DOHH2 (cell line): Measurements from ENCODE around the gene TMEM184A.
"Not testable (repeated sequence)": the region's sequence is repeated elsewhere in the genome, so short reads cannot be mapped to it uniquely, and the experiment has no call there.

ENCODE experiments used
- H3F3A ChIP-seq: fragments of 200-600 bp; sonication (generic), shearing (Covaris generic); 2 replicates; pipeline ENCODE4 v1.6.0; 2016; ENCODE audit warnings: antibody characterized with exemption, mild to moderate bottlenecking; ENCODE audit not compliant: control insufficient read depth, insufficient read depth
- H3K27ac ChIP-seq: fragments of 200-600 bp; sonication (generic); 2 replicates; pipeline ENCODE4 v1.5.1; 2014; ENCODE audit warnings: low read depth, mild to moderate bottlenecking, low read length, moderate library complexity
- H3K27me3 ChIP-seq: fragments of 200-600 bp; sonication (generic); 2 replicates; pipeline ENCODE4 v1.6.1; 2014; ENCODE audit warnings: mild to moderate bottlenecking, low read length, mixed read lengths; ENCODE audit not compliant: control insufficient read depth
- H3K36me3 ChIP-seq: fragments of 200-600 bp; sonication (generic); 2 replicates; pipeline ENCODE4 v1.6.1; 2014; ENCODE audit warnings: mild to moderate bottlenecking, low read length, moderate library complexity, mixed read lengths; ENCODE audit not compliant: control insufficient read depth
- H3K4me1 ChIP-seq: fragments of 200-600 bp; sonication (generic); 2 replicates; pipeline ENCODE4 v1.6.1; 2014; ENCODE audit warnings: mild to moderate bottlenecking, low read length, mixed read lengths; ENCODE audit not compliant: control insufficient read depth
- H3K4me2 ChIP-seq: fragments of 200-600 bp; sonication (generic); 2 replicates; pipeline ENCODE4 v1.6.0; 2014; ENCODE audit warnings: mild to moderate bottlenecking, low read length, moderate library complexity
- H3K4me3 ChIP-seq: fragments of 200-600 bp; sonication (generic); 2 replicates; pipeline ENCODE4 v1.5.1; 2014; ENCODE audit warnings: mild to moderate bottlenecking, low read length, mixed read lengths
- H3K79me2 ChIP-seq: fragments of 200-600 bp; sonication (generic); 2 replicates; pipeline ENCODE4 v1.6.1; 2014; ENCODE audit warnings: mild to moderate bottlenecking, low read length, mixed read lengths; ENCODE audit not compliant: control insufficient read depth
- H3K9me2 ChIP-seq: fragments of 200-600 bp; sonication (generic); replicated peaks from 2 replicates; pipeline ENCODE4 v1.6.1; 2014; ENCODE audit warnings: mild to moderate bottlenecking, low read length, mixed read lengths; ENCODE audit not compliant: control insufficient read depth
- H3K9me3 ChIP-seq: fragments of 200-600 bp; sonication (generic); 2 replicates; pipeline ENCODE4 v1.6.1; 2014; ENCODE audit warnings: antibody characterized with exemption, low read length, mixed read lengths; ENCODE audit not compliant: control insufficient read depth, insufficient read depth
- H4K20me1 ChIP-seq: fragments of 200-600 bp; sonication (generic); 2 replicates; pipeline ENCODE4 v1.6.0; 2014; ENCODE audit warnings: low read depth, mild to moderate bottlenecking, antibody characterized with exemption, low read length, moderate library complexity; ENCODE audit not compliant: control insufficient read depth, insufficient read depth
- EZH2phosphoT487 ChIP-seq: fragments of 200-600 bp; sonication (generic); IDR thresholded peaks from 2 replicates; pipeline ENCODE4 v1.6.1; 2017; ENCODE audit warnings: borderline replicate concordance, mild to moderate bottlenecking, antibody characterized with exemption, low read length, moderate library complexity, mixed read lengths
- TF ChIP-seq, protein P1 (sequence below): fragments of 200-600 bp; sonication (generic); IDR thresholded peaks from one replicate; pipeline ENCODE4 v1.5.1; 2014; ENCODE audit warnings: antibody characterized with exemption, mild to moderate bottlenecking, low read depth, low read length; ENCODE audit not compliant: poor library complexity, severe bottlenecking

Gene TMEM184A

DNA sequence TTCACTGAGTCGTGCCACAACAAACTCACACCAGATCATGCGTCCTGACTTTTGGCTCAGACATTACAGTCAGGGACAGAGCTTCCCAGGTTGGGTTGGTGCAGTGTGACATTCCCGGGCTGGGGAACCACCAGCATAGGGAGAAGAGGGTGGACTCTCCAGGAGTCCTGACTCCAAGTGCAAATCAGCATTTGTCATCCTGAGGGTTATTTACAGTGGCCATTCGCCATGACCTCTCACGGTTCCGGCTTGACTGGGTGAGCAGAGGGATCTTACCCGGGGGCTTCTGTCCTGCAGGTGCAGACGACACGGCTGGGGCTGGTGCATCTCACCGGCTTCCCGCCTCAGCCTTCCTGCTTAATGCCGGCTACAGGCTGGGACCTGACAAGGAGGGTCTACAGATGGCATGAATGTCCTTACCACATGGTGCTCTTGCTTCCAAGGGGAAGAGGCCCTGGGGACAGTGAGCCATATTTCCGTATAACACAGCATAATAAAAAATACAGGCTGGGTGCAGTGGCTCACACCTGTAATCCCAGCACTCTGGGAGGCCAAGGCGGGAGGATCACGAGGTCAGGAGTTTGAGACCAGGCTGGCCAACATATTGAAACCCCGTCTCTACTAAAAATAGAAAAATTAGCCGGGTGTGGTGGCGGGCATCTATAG, 39.3 kb downstream of the TMEM184A start:
- Histone ChIP-seq H3K4me2 (no peak overlapping the region), H4K20me1 (no peaks in the 10 kb centered on the region), H3K4me3 (no peak overlapping the region), H3K79me2 (no peaks in the 10 kb centered on the region), H3F3A (0 out of 2 replicates have a peak, but pooled peaks cover 2% of the 10 kb centered on the region), H3K9me3 (no peaks in the 10 kb centered on the region), H3K27me3 (no peaks in the 10 kb centered on the region), H3K4me1 (peaks cover 33% of the 10 kb centered on the region), H3K36me3 (no peaks in the 10 kb centered on the region), H3K27ac (no peak overlapping the region), H3K9me2 (no peaks in the 10 kb centered on the region)
- no peak for TF ChIP-seq EZH2phosphoT487

DNA sequence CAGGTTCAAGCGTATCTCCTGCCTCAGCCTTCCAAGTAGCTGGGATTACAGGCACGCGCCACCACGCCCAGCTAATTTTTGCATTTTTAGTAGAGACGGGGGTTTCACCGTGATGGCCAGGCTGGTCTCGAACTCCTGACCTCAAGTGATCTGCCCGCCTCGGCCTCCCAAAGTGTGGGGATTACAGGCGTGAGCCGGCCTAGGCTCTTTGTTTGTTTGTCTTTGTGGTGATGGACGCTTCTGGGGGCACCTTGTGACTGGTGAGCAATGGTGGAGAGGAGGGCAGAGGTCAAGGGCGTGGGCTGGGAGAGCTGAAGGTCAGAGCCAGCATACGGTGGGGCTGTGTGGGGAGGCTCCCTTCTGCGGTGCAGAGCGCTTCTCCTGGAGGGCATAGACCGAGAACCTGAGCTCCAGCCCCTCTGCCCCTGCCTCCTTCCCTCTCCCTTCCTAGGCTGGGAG, 40.5 kb downstream of the TMEM184A start:
- not testable (repeated sequence) for H3K27ac ChIP-seq, H3K36me3 ChIP-seq, H3K27me3 ChIP-seq, H3K4me3 ChIP-seq, H3K9me3 ChIP-seq, H3K4me2 ChIP-seq, H4K20me1 ChIP-seq, H3K79me2 ChIP-seq, H3F3A ChIP-seq, H3K9me2 ChIP-seq
- peaks cover 40% of the 10 kb centered on the region for H3K4me1 ChIP-seq

DNA sequence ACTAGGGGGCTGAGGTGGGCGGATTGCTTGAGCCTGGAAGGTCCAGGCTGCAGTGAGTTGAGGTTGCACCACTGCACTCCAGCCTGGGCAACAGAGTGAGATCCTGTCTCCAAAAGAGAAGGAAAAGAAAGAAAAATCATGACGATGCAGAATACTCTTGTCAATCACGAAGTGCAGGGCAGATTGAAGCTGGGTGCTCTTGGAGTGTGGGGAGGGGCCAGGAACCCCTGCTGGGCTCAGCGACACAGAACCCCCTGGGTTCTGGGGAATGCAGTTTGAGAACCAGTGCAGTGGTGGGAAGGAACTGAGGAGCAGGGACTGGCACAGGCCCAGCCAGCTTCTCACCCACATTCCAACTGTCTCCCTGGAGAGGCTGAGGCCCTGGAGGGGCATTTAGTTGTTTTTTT, 41.0 kb downstream of the TMEM184A start:
- no peaks in the 10 kb centered on the region for H3K36me3 ChIP-seq
- no peak overlapping the region for H3K27ac ChIP-seq
- H3F3A ChIP-seq: peaks cover 2% of the 10 kb centered on the region; the same call in 1 of the 2 replicates
- no peaks in the 10 kb centered on the region for H3K9me2 ChIP-seq
- H3K9me3 ChIP-seq: no peaks in the 10 kb centered on the region
- no peaks in the 10 kb centered on the region for H3K79me2 ChIP-seq
- no peaks in the 10 kb centered on the region for H3K27me3 ChIP-seq
- H3K4me1 ChIP-seq: peaks cover 45% of the 10 kb centered on the region
- no peak overlapping the region for H3K4me3 ChIP-seq
- no peak overlapping the region for H3K4me2 ChIP-seq
- H4K20me1 ChIP-seq: no peaks in the 10 kb centered on the region
- no peak for TF ChIP-seq EZH2phosphoT487
- TF ChIP-seq, protein P1, sequence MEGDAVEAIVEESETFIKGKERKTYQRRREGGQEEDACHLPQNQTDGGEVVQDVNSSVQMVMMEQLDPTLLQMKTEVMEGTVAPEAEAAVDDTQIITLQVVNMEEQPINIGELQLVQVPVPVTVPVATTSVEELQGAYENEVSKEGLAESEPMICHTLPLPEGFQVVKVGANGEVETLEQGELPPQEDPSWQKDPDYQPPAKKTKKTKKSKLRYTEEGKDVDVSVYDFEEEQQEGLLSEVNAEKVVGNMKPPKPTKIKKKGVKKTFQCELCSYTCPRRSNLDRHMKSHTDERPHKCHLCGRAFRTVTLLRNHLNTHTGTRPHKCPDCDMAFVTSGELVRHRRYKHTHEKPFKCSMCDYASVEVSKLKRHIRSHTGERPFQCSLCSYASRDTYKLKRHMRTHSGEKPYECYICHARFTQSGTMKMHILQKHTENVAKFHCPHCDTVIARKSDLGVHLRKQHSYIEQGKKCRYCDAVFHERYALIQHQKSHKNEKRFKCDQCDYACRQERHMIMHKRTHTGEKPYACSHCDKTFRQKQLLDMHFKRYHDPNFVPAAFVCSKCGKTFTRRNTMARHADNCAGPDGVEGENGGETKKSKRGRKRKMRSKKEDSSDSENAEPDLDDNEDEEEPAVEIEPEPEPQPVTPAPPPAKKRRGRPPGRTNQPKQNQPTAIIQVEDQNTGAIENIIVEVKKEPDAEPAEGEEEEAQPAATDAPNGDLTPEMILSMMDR: no peak

DNA sequence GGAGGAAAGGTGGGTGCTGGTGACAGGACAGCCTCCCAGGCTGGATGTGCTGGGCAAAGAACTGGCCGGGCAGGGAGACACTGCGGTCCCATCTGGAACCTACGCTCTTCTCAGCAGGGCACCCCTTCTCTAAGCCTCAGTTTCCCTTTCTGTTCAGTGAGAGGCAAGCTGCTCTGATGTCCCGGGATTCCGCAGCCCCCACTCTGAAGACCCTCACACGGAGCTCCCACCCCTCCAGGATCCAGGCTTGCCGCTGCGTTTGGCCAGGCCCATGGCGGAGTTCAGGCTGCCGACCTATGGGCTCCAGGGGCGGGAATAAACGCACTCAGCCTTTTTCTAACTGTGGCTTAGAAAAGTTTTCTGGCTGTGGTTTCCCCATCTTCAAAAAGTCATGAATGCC, 41.6 kb downstream of the TMEM184A start:
- H3F3A ChIP-seq: peaks cover 2% of the 10 kb centered on the region; the same call in 1 of the 2 replicates
- no peaks in the 10 kb centered on the region for H3K9me2 ChIP-seq
- H3K36me3 ChIP-seq: no peaks in the 10 kb centered on the region
- H3K27ac ChIP-seq: no peak overlapping the region
- no peak overlapping the region for H3K4me3 ChIP-seq
- no peaks in the 10 kb centered on the region for H3K27me3 ChIP-seq
- no peaks in the 10 kb centered on the region for H3K9me3 ChIP-seq
- TF ChIP-seq EZH2phosphoT487: no peak
- TF ChIP-seq, protein P1: no peak
- peaks cover 51% of the 10 kb centered on the region for H3K4me1 ChIP-seq
- H3K79me2 ChIP-seq: no peaks in the 10 kb centered on the region
- H3K4me2 ChIP-seq: no peak overlapping the region
- H4K20me1 ChIP-seq: no peaks in the 10 kb centered on the region
